HUES48 (cell line): ENCODE measurements around the gene SCYGR8.

Experiments
- H3K27ac ChIP-seq: one replicate; pipeline ENCODE4 v1.7.0; 2013; ENCODE audit warnings: low read depth, low read length, inconsistent platforms
- H3K27me3 ChIP-seq: 2 replicates; pipeline ENCODE4 v1.6.1; 2013; ENCODE audit warnings: mild to moderate bottlenecking, low read length; ENCODE audit not compliant: control insufficient read depth, insufficient read depth
- H3K36me3 ChIP-seq: 2 replicates; pipeline ENCODE4 v1.6.1; 2013; ENCODE audit warnings: low read length; ENCODE audit not compliant: control insufficient read depth, insufficient read depth
- H3K4me1 ChIP-seq: 2 replicates; pipeline ENCODE4 v1.6.1; 2013; ENCODE audit warnings: mild to moderate bottlenecking, low read length; ENCODE audit not compliant: control insufficient read depth, insufficient read depth
- H3K4me3 ChIP-seq: 2 replicates; pipeline ENCODE4 v1.5.1; 2013; ENCODE audit warnings: mild to moderate bottlenecking, low read depth, low read length
- H3K9ac ChIP-seq: 2 replicates; pipeline ENCODE4 v1.6.1; 2013; ENCODE audit warnings: mild to moderate bottlenecking, low read depth, low read length, moderate library complexity
- H3K9me3 ChIP-seq: 2 replicates; pipeline ENCODE4 v1.6.1; 2013; ENCODE audit warnings: low read length; ENCODE audit not compliant: control insufficient read depth, insufficient read depth

SCYGR8 gene

GRCh38 chr2:227765788-227766372 is 20.2 kb downstream of the SCYGR8 start:
- H3K4me1 ChIP-seq, result no peaks in the 10 kb centered on the region
- H3K27me3 ChIP-seq, result no peaks in the 10 kb centered on the region
- H3K4me3 ChIP-seq, result no peak overlapping the region
- H3K9me3 ChIP-seq, result no peaks in the 10 kb centered on the region
- no peak overlapping the region for H3K27ac ChIP-seq
- no peaks in the 10 kb centered on the region for H3K36me3 ChIP-seq
- H3K9ac ChIP-seq, result no peak overlapping the region

GRCh38 chr2:227766373-227766883 is 20.7 kb downstream of the SCYGR8 start:
- H3K9ac ChIP-seq, result no peak overlapping the region
- no peaks in the 10 kb centered on the region for H3K27me3 ChIP-seq
- H3K36me3 ChIP-seq, result no peaks in the 10 kb centered on the region
- H3K4me1 ChIP-seq, result no peaks in the 10 kb centered on the region
- no peak overlapping the region for H3K4me3 ChIP-seq
- H3K27ac ChIP-seq, result no peak overlapping the region
- H3K9me3 ChIP-seq, result no peaks in the 10 kb centered on the region

GRCh38 chr2:227767830-227768229 is 22.1 kb downstream of the SCYGR8 start:
- H3K9ac ChIP-seq, result no peak overlapping the region
- H3K4me3 ChIP-seq, result no peak overlapping the region
- no peaks in the 10 kb centered on the region for H3K36me3 ChIP-seq
- no peaks in the 10 kb centered on the region for H3K9me3 ChIP-seq
- no peaks in the 10 kb centered on the region for H3K27me3 ChIP-seq
- no peak overlapping the region for H3K27ac ChIP-seq
- H3K4me1 ChIP-seq, result peaks cover 7% of the 10 kb centered on the region

GRCh38 chr2:227772197-227772661 is 26.5 kb downstream of the SCYGR8 start:
- no peaks in the 10 kb centered on the region for H3K27me3 ChIP-seq
- H3K36me3 ChIP-seq, result no peaks in the 10 kb centered on the region
- no peak overlapping the region for H3K4me3 ChIP-seq
- no peak overlapping the region for H3K27ac ChIP-seq
- H3K4me1 ChIP-seq, result peaks cover 15% of the 10 kb centered on the region
- H3K9ac ChIP-seq, result no peak overlapping the region
- H3K9me3 ChIP-seq, result no peaks in the 10 kb centered on the region

- H3K27me3 ChIP-seq, result no peaks in the 10 kb centered on the region
- H3K36me3 ChIP-seq, result no peaks in the 10 kb centered on the region
- H3K9me3 ChIP-seq, result no peaks in the 10 kb centered on the region
- peaks cover 15% of the 10 kb centered on the region for H3K4me1 ChIP-seq
- no peak overlapping the region for H3K9ac ChIP-seq
- peak overlapping the region; percentile 12 for H3K27ac ChIP-seq
- no peak overlapping the region for H3K4me3 ChIP-seq
Measured at GRCh38 chr2:227772932-227773331, 27.2 kb downstream of the SCYGR8 start.

- no peak overlapping the region for H3K4me3 ChIP-seq
- no peaks in the 10 kb centered on the region for H3K36me3 ChIP-seq
- H3K9me3 ChIP-seq, result no peaks in the 10 kb centered on the region
- no peaks in the 10 kb centered on the region for H3K27me3 ChIP-seq
- H3K27ac ChIP-seq, result no peak overlapping the region
- peaks cover 15% of the 10 kb centered on the region for H3K4me1 ChIP-seq
- H3K9ac ChIP-seq, result no peak overlapping the region
Measured at GRCh38 chr2:227774011-227774624, 28.4 kb downstream of the SCYGR8 start.

GRCh38 chr2:227774895-227775842 is 29.5 kb downstream of the SCYGR8 start:
- Histone ChIP-seq H3K4me1 (peaks cover 15% of the 10 kb centered on the region), H3K9me3 (no peaks in the 10 kb centered on the region), H3K27ac (no peak overlapping the region), H3K4me3 (no peak overlapping the region), H3K36me3 (no peaks in the 10 kb centered on the region), H3K27me3 (no peaks in the 10 kb centered on the region), H3K9ac (no peak overlapping the region)

- H3K27me3 ChIP-seq, result no peaks in the 10 kb centered on the region
- H3K4me1 ChIP-seq, result no peaks in the 10 kb centered on the region
- no peak overlapping the region for H3K4me3 ChIP-seq
- no peak overlapping the region for H3K9ac ChIP-seq
- no peak overlapping the region for H3K27ac ChIP-seq
- H3K36me3 ChIP-seq, result no peaks in the 10 kb centered on the region
- H3K9me3 ChIP-seq, result no peaks in the 10 kb centered on the region
Measured at GRCh38 chr2:227780981-227781615, 35.4 kb downstream of the SCYGR8 start.

- Histone ChIP-seq H3K36me3 (no peaks in the 10 kb centered on the region), H3K4me3 (no peak overlapping the region), H3K9me3 (no peaks in the 10 kb centered on the region), H3K9ac (no peak overlapping the region), H3K4me1 (no peaks in the 10 kb centered on the region), H3K27me3 (no peaks in the 10 kb centered on the region), H3K27ac (no peak overlapping the region)
Measured at GRCh38 chr2:227781841-227782240, 36.1 kb downstream of the SCYGR8 start.

- no peak overlapping the region for H3K9ac ChIP-seq
- no peak overlapping the region for H3K4me3 ChIP-seq
- no peaks in the 10 kb centered on the region for H3K36me3 ChIP-seq
- no peak overlapping the region for H3K27ac ChIP-seq
- H3K4me1 ChIP-seq, result no peaks in the 10 kb centered on the region
- no peaks in the 10 kb centered on the region for H3K27me3 ChIP-seq
- H3K9me3 ChIP-seq, result no peaks in the 10 kb centered on the region
Measured at GRCh38 chr2:227782804-227783203, 37.1 kb downstream of the SCYGR8 start.
